ENCODE results near the gene FOXN3.

GRCh38 chr14:89444516-89445125 lies 27.6 kb upstream of the FOXN3 start:
- TF ChIP-seq, protein P1, sequence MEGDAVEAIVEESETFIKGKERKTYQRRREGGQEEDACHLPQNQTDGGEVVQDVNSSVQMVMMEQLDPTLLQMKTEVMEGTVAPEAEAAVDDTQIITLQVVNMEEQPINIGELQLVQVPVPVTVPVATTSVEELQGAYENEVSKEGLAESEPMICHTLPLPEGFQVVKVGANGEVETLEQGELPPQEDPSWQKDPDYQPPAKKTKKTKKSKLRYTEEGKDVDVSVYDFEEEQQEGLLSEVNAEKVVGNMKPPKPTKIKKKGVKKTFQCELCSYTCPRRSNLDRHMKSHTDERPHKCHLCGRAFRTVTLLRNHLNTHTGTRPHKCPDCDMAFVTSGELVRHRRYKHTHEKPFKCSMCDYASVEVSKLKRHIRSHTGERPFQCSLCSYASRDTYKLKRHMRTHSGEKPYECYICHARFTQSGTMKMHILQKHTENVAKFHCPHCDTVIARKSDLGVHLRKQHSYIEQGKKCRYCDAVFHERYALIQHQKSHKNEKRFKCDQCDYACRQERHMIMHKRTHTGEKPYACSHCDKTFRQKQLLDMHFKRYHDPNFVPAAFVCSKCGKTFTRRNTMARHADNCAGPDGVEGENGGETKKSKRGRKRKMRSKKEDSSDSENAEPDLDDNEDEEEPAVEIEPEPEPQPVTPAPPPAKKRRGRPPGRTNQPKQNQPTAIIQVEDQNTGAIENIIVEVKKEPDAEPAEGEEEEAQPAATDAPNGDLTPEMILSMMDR (IDR thresholded peaks at IDR 0.05; ENCODE audit: insufficient read depth, low read length), result no peak
- no peak for TF ChIP-seq POLR2AphosphoS5 (IDR thresholded peaks at IDR 0.05; ENCODE audit: low read depth)
- TF ChIP-seq, protein P2, sequence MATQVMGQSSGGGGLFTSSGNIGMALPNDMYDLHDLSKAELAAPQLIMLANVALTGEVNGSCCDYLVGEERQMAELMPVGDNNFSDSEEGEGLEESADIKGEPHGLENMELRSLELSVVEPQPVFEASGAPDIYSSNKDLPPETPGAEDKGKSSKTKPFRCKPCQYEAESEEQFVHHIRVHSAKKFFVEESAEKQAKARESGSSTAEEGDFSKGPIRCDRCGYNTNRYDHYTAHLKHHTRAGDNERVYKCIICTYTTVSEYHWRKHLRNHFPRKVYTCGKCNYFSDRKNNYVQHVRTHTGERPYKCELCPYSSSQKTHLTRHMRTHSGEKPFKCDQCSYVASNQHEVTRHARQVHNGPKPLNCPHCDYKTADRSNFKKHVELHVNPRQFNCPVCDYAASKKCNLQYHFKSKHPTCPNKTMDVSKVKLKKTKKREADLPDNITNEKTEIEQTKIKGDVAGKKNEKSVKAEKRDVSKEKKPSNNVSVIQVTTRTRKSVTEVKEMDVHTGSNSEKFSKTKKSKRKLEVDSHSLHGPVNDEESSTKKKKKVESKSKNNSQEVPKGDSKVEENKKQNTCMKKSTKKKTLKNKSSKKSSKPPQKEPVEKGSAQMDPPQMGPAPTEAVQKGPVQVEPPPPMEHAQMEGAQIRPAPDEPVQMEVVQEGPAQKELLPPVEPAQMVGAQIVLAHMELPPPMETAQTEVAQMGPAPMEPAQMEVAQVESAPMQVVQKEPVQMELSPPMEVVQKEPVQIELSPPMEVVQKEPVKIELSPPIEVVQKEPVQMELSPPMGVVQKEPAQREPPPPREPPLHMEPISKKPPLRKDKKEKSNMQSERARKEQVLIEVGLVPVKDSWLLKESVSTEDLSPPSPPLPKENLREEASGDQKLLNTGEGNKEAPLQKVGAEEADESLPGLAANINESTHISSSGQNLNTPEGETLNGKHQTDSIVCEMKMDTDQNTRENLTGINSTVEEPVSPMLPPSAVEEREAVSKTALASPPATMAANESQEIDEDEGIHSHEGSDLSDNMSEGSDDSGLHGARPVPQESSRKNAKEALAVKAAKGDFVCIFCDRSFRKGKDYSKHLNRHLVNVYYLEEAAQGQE (IDR thresholded peaks at IDR 0.05; ENCODE audit: insufficient replicate concordance, low read depth), result no peak

All from HL-60 (cell line).